HCT116 (cell line): ENCODE data around the gene NGFR. TPM values are rescaled to one million over a fixed set of nuclear protein-coding genes. Genes with fewer than 3 reads are reported as not detected.

Experiments used
- ATAC-seq: fragments of 200-7000 bp; cut with Tn5 transposase; 2 replicates; pipeline ENCODE4 v1.9.1; 2020; ENCODE audit warnings: mild to moderate bottlenecking, moderate library complexity
- BruUV-seq: library from RNA; stranded (reverse); fragments of 400-500 nt; replicated peaks from 2 replicates; lab custom pipeline; 2021; lab: Mats Ljungman, UMichigan
- CTCF ChIA-PET: fragments of 300-600 bp; sonication (Branson Sonifier 250); formaldehyde crosslinking; loops from one replicate; lab custom pipeline; 2021; ENCODE audit warnings: antibody characterized with exemption; lab: Charles Lee
- POLR2A ChIA-PET: fragments of 300-600, 350-600 bp; sonication (Branson Sonifier 250); formaldehyde crosslinking; loops from one replicate; lab custom pipeline; 2021; ENCODE audit warnings: antibody characterized with exemption; lab: Charles Lee
- RAD21 ChIA-PET, 2 experiments: fragments of 300-600 bp; sonication (Branson Sonifier 250); formaldehyde crosslinking; loops; one replicate each; lab custom pipeline; 2023; ENCODE audit warnings: low total read pairs in 2 of 2; ENCODE audit not compliant: uncharacterized antibody in 2 of 2, unreplicated experiment in 2 of 2, low non-redundant PET in 1 of 2; lab: Charles Lee
- DNase-seq: peaks from one replicate; pipeline ENCODE4 v3.0.0-alpha.2; 2010; ENCODE audit warnings: low read depth, low spot score
- H2AFZ ChIP-seq: fragments of 200-600 bp; shearing (Covaris generic), sonication (generic); 2 replicates; pipeline ENCODE4 v1.6.1; 2017; ENCODE audit warnings: low read depth, mixed run types, mixed read lengths, antibody characterized with exemption, low read length; ENCODE audit not compliant: poor library complexity, severe bottlenecking
- H3K27ac ChIP-seq: 2 replicates; pipeline ENCODE4 v1.5.1; 2012; ENCODE audit warnings: low read depth, low read length
- H3K27me3 ChIP-seq: fragments of 200-600 bp; sonication (generic); 2 replicates; pipeline ENCODE4 v1.6.1; 2016; ENCODE audit warnings: mixed run types, low read length, mixed read lengths; ENCODE audit not compliant: insufficient read depth
- H3K36me3 ChIP-seq, 2 experiments: fragments of 200-500 bp in 1 of 2; fragments of 200-600 bp in 1 of 2; sonication (Bioruptor generic) in 1 of 2; sonication (generic) in 1 of 2; 2 replicates each; pipeline versions ENCODE4 v1.5.1 to v1.6.1; 2014 to 2016; ENCODE audit warnings: low read length in 2 of 2, inconsistent platforms in 1 of 2, mixed read lengths in 1 of 2, mixed run types in 1 of 2; ENCODE audit not compliant: insufficient read depth in 2 of 2, control insufficient read depth in 1 of 2
- H3K4me1 ChIP-seq, 2 experiments: fragments of 200-600 bp in 1 of 2; sonication (generic) in 1 of 2; 2 replicates each; pipeline versions ENCODE4 v1.5.1 to v1.6.1; 2012 to 2017; ENCODE audit warnings: low read length in 2 of 2, inconsistent platforms in 1 of 2, mild to moderate bottlenecking in 1 of 2, mixed read lengths in 1 of 2, mixed run types in 1 of 2, moderate library complexity in 1 of 2; ENCODE audit not compliant: insufficient read depth in 2 of 2, control insufficient read depth in 1 of 2
- H3K4me2 ChIP-seq: fragments of 200-600 bp; sonication (generic); 2 replicates; pipeline ENCODE4 v1.6.1; 2017; ENCODE audit warnings: mixed run types, low read length, mixed read lengths
- H3K4me3 ChIP-seq, 2 experiments: fragments of 200-600 bp in 1 of 2; sonication (generic) in 1 of 2; replicated peaks in 1 of 2; 2 replicates each; pipeline ENCODE4 v1.5.1; 2011 to 2016; ENCODE audit warnings: low read length in 2 of 2, control low read depth in 1 of 2, low read depth in 1 of 2, mild to moderate bottlenecking in 1 of 2, mixed read lengths in 1 of 2, mixed run types in 1 of 2
- H3K79me2 ChIP-seq: fragments of 200-600 bp; sonication (generic); 2 replicates; pipeline ENCODE4 v1.6.1; 2017; ENCODE audit warnings: mild to moderate bottlenecking, mixed run types, low read length, moderate library complexity, mixed read lengths; ENCODE audit not compliant: insufficient read depth
- H3K9ac ChIP-seq: fragments of 200-600 bp; sonication (generic); 2 replicates; pipeline ENCODE4 v1.6.1; 2016; ENCODE audit warnings: low read length, mixed read lengths
- H3K9me2 ChIP-seq: fragments of 200-600 bp; sonication (generic), shearing (Covaris generic); 2 replicates; pipeline ENCODE4 v1.6.1; 2017; ENCODE audit warnings: mixed run types, mild to moderate bottlenecking, moderate library complexity; ENCODE audit not compliant: insufficient read depth
- H3K9me3 ChIP-seq, 2 experiments: fragments of 200-500 bp in 1 of 2; fragments of 200-600 bp in 1 of 2; sonication (Bioruptor generic) in 1 of 2; sonication (generic) in 1 of 2; 2 replicates each; pipeline ENCODE4 v1.6.1; 2014 to 2017; ENCODE audit warnings: low read length in 2 of 2, mixed read lengths in 2 of 2, inconsistent platforms in 1 of 2, low read depth in 1 of 2, mild to moderate bottlenecking in 1 of 2, mixed run types in 1 of 2, moderate library complexity in 1 of 2; ENCODE audit not compliant: control insufficient read depth in 1 of 2, insufficient read depth in 1 of 2
- H4K20me1 ChIP-seq: fragments of 200-600 bp; sonication (generic), shearing (Covaris generic); 2 replicates; pipeline ENCODE4 v1.6.1; 2017; ENCODE audit warnings: mixed run types, mild to moderate bottlenecking, moderate library complexity; ENCODE audit not compliant: insufficient read depth
- CEBPB ChIP-seq: IDR thresholded peaks from 2 replicates; pipeline ENCODE4 v1.6.1; 2012; ENCODE audit warnings: low read depth
- FOSL1 ChIP-seq: IDR thresholded peaks from 2 replicates; pipeline ENCODE4 v1.6.1; 2012; ENCODE audit warnings: low read depth
- POLR2A ChIP-seq: IDR thresholded peaks from 2 replicates; pipeline ENCODE4 v1.7.0; 2011; ENCODE audit warnings: borderline replicate concordance; ENCODE audit not compliant: insufficient read depth, insufficient read length; ENCODE audit errors: extremely low read depth
- RAD21 ChIP-seq: IDR thresholded peaks from 2 replicates; pipeline ENCODE4 v1.6.1; 2012; ENCODE audit warnings: low read depth, mild to moderate bottlenecking
- ZNF274 ChIP-seq: fragments of 200-500 bp; sonication (Bioruptor generic); IDR thresholded peaks from 2 replicates; pipeline ENCODE4 v1.6.1; 2014; ENCODE audit warnings: mild to moderate bottlenecking, low read depth, low read length, inconsistent platforms
- intact Hi-C: fragments of 100-400 bp; cut with micrococcal nuclease; formaldehyde crosslinking; loops from 2 replicates; pipeline ENCODE4 v1.10.0; 2022
- total RNA-seq: library from RNA; stranded (reverse); gene quantifications from one replicate; pipeline ENCODE4 v1.2.1, GENCODE V29; 2021; ENCODE audit not compliant: unreplicated experiment
- TF ChIP-seq, protein P1 (sequence below), 3 experiments: fragments of 200-600 bp in 1 of 3; sonication (generic) in 1 of 3; IDR thresholded peaks in 2 of 3; conservative IDR thresholded peaks in 1 of 3; 2 replicates each; pipeline ENCODE4 v1.5.1; 2012 to 2017; ENCODE audit warnings: low read depth in 2 of 3, low read length in 2 of 3, antibody characterized with exemption in 1 of 3, borderline replicate concordance in 1 of 3, control low read depth in 1 of 3, mild to moderate bottlenecking in 1 of 3, mixed read lengths in 1 of 3, mixed run types in 1 of 3, moderate library complexity in 1 of 3; ENCODE audit not compliant: insufficient read depth in 1 of 3
- TF ChIP-seq, protein P2 (sequence below): IDR thresholded peaks from 2 replicates; pipeline ENCODE4 v1.6.1; 2011; ENCODE audit warnings: mild to moderate bottlenecking, low read length, moderate library complexity; ENCODE audit not compliant: insufficient replicate concordance; ENCODE audit errors: extremely low read depth

Gene NGFR
- total RNA-seq, 1 experiment from 2014 or later: 6.1 TPM

DNA sequence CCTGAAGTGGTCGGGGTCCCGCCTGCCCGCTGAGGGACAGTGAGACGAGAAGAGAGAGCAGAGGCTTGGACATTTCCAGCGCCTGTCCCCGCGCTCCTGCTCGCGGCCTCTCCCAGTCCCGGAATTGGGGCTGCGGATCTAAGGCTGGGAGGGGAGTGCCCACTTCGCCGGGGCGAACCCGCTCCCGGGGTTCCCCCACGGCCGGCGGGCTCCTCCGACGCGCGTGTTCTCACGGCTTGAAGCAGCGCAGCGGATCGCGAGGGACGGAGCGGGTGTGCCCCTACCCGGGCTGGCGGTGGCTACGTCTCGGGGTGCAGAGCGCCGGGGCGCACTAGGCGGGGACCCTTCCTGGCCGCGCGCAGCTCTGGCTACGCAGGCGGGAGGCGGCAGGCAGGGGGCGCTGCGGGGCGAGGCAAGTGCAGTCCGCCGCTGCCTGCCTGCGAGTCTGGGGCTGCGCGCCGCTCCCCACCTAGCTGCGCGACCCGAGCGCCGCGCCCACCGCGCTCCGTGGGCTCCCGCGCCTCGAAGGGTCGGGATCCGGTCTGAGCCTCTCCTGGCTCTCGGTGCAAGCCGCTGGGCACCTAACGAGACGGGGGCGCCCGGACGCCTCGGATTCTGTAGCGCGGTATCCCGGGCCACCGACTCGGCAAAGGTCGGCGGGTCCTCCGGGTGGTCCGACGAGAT is 1.2 kb downstream of the NGFR start:
- DNase-seq (no peak), ATAC-seq (peak; percentile 75)
- Histone ChIP-seq H3K9me2 (no peaks in the 10 kb centered on the region), H3K4me1 (peaks cover 5 to 25% of the 10 kb centered on the region in 2 experiments; a peak in 3 of 4 replicates), H3K79me2 (no peaks in the 10 kb centered on the region), H3K27ac (no peak overlapping the region), H3K36me3 (no peaks in the 10 kb centered on the region), H3K9ac (no peak overlapping the region), H3K4me3 (peak overlapping the region; percentile 53 to 61), H4K20me1 (no peaks in the 10 kb centered on the region), H3K27me3 (no peaks in the 10 kb centered on the region), H2AFZ (no peak overlapping the region), H3K4me2 (peak overlapping the region; percentile 94)
- ChIA-PET POLR2A (interaction anchor here (1.4 to 1.9 kb wide), 3 partner anchors 12 to 60 kb away, joined by 3 to 9 read pairs (median 4); no protein-coding TSS in a partner anchor), RAD21 (interaction anchor here in 1 of 2 experiments (0.6 kb wide), 1 partner anchor 69 kb away, joined by 3 read pairs; no protein-coding TSS in a partner anchor), CTCF (interaction anchor here (0.6 to 4.2 kb wide), 10 partner anchors 9 to 120 kb away, joined by 3 to 28 read pairs (median 4); no protein-coding TSS in a partner anchor)
- intact Hi-C loops: loop anchor here (1.0 kb wide), 1 partner anchor 60 kb away; no protein-coding TSS in a partner anchor
- TF ChIP-seq, protein P1, sequence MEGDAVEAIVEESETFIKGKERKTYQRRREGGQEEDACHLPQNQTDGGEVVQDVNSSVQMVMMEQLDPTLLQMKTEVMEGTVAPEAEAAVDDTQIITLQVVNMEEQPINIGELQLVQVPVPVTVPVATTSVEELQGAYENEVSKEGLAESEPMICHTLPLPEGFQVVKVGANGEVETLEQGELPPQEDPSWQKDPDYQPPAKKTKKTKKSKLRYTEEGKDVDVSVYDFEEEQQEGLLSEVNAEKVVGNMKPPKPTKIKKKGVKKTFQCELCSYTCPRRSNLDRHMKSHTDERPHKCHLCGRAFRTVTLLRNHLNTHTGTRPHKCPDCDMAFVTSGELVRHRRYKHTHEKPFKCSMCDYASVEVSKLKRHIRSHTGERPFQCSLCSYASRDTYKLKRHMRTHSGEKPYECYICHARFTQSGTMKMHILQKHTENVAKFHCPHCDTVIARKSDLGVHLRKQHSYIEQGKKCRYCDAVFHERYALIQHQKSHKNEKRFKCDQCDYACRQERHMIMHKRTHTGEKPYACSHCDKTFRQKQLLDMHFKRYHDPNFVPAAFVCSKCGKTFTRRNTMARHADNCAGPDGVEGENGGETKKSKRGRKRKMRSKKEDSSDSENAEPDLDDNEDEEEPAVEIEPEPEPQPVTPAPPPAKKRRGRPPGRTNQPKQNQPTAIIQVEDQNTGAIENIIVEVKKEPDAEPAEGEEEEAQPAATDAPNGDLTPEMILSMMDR (IDR thresholded peaks at IDR 0.05 in 2 of 3, conservative IDR thresholded peaks at IDR 0.05 in 1 of 3; ENCODE audit: borderline replicate concordance in 1 of 3, insufficient read depth in 1 of 3, low read depth in 2 of 3, low read length in 2 of 3): peak; percentile 40 to 86 (median 74)
- no peak; the same call in 1 of the 2 replicates for TF ChIP-seq RAD21
- TF ChIP-seq, all 23 proteins: peak for 1
- BruUV-seq: no TSS peak
- no peaks in the 10 kb centered on the region for H3K9me3 ChIP-seq

DNA sequence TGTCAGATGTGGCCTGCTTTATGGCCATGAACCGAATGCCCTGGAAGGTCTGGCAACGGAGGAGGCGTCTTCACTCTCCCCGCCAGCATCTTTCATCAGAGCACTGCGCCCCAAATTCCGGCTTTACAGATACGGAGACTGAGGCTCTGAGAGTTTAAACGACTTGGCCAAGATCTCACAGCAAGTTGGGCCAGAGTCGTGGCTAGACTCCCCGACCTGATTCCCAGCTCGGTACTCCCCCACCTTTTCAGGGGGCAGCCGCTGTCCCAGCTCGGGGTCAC is 1.7 kb downstream of the NGFR start:
- H3K9me3 ChIP-seq: no peaks in the 10 kb centered on the region
- H3K9me2 ChIP-seq: no peaks in the 10 kb centered on the region
- H3K79me2 ChIP-seq: no peaks in the 10 kb centered on the region
- peak overlapping the region in 1 of 2 experiments; percentile 61; a peak in 1 of 4 replicates for H3K4me3 ChIP-seq
- ATAC-seq: no peak
- TF ChIP-seq POLR2A (no peak), RAD21 (no peak), ZNF274 (no peak), CEBPB (no peak), FOSL1 (no peak)
- TF ChIP-seq, protein P1 (IDR thresholded peaks at IDR 0.05 in 2 of 3, conservative IDR thresholded peaks at IDR 0.05 in 1 of 3; ENCODE audit: borderline replicate concordance in 1 of 3, insufficient read depth in 1 of 3, low read depth in 2 of 3, low read length in 2 of 3): no peak
- TF ChIP-seq, protein P2, sequence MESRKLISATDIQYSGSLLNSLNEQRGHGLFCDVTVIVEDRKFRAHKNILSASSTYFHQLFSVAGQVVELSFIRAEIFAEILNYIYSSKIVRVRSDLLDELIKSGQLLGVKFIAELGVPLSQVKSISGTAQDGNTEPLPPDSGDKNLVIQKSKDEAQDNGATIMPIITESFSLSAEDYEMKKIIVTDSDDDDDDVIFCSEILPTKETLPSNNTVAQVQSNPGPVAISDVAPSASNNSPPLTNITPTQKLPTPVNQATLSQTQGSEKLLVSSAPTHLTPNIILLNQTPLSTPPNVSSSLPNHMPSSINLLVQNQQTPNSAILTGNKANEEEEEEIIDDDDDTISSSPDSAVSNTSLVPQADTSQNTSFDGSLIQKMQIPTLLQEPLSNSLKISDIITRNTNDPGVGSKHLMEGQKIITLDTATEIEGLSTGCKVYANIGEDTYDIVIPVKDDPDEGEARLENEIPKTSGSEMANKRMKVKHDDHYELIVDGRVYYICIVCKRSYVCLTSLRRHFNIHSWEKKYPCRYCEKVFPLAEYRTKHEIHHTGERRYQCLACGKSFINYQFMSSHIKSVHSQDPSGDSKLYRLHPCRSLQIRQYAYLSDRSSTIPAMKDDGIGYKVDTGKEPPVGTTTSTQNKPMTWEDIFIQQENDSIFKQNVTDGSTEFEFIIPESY: no peak
- TF ChIP-seq, all 23 proteins: peak for 0
- CTCF ChIA-PET: interaction anchor here (0.8 to 4.2 kb wide), 8 partner anchors 9 to 60 kb away, joined by 3 to 28 read pairs (median 5); no protein-coding TSS in a partner anchor
- no peaks in the 10 kb centered on the region for H3K27me3 ChIP-seq
- no peaks in the 10 kb centered on the region for H4K20me1 ChIP-seq
- no peaks in the 10 kb centered on the region for H3K36me3 ChIP-seq
- H2AFZ ChIP-seq: no peak overlapping the region
- H3K4me1 ChIP-seq: peaks cover 5 to 25% of the 10 kb centered on the region in 2 experiments; a peak in 3 of 4 replicates
- H3K27ac ChIP-seq: no peak overlapping the region
- DNase-seq: no peak
- RAD21 ChIA-PET: no interaction called here
- no peak overlapping the region for H3K9ac ChIP-seq
- POLR2A ChIA-PET: no interaction called here
- intact Hi-C loops: loop anchor here (1.0 kb wide), 1 partner anchor 59 kb away; no protein-coding TSS in a partner anchor
- peak overlapping the region; percentile 94 for H3K4me2 ChIP-seq
- BruUV-seq: no TSS peak
